ENCODE results near the gene SLC35B3.
"Not testable (repeated sequence)": the region's sequence is repeated elsewhere in the genome, so short reads cannot be mapped to it uniquely, and the experiment has no call there.

SLC35B3 gene

DNA sequence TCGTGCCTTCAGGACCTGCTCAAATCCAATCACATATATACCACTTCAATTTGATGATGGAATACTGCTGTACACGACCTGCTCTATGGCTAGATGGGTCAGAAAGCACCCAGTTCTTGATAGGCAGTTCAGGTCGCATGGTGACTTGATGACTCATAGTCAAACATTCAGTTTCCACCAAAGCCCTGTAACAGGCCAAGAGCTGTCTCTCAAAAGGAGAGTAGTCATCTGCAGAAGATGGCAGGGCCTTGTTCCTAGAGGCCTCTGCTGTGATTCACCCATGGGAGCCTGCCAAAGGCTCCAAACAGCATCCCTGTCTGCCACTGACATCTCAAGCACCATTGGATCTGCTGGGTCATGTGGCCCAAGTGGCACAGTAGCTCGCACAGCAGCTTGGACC is 29.4 kb downstream of the SLC35B3 start:
- not testable (repeated sequence) for FAIRE-seq

- FAIRE-seq, result no peak
Observed at GRCh38 chr6:8402546-8402945, 32.8 kb downstream of the SLC35B3 start.

DNA sequence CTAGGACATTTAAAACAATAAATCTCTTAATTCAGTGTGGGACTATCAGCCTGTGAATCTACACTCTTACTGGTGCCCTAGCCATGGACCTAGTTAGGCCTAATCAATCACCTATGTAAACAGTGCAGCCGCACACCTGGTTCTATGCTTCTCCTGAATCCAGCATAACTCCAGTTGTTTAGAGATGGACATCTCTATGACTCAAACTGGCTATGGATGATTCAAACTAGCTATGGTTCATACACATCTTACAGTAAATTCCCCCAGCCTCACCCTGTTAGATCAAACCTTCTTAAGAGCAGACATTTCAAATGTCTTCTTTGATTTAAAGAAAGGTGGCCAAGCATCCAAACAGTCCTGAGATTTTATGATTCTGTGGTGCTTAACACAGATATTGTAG is 34.7 kb downstream of the SLC35B3 start:
- FAIRE-seq, result no peak

GRCh38 chr6:8392569-8392968 is 42.8 kb downstream of the SLC35B3 start:
- FAIRE-seq, result no peak

DNA sequence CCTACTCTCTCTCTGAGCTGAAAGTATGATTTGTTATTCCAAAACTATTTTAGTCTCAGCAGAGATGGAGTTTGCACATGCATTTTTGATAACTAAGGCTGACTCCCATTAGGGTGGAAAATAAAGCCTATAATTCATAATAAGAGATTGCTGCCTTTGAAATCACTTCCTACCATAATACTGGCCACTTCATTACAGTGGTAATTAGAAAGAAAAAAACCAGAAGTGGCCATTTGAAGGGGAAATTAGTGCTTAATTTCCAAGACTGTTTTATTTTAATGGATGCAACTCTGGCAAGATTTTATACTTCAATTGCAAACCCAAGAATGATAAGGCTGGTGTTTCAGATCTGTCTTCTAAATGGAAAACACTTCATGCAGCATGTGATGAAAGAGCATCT is 43.4 kb downstream of the SLC35B3 start:
- FAIRE-seq, result no peak

DNA sequence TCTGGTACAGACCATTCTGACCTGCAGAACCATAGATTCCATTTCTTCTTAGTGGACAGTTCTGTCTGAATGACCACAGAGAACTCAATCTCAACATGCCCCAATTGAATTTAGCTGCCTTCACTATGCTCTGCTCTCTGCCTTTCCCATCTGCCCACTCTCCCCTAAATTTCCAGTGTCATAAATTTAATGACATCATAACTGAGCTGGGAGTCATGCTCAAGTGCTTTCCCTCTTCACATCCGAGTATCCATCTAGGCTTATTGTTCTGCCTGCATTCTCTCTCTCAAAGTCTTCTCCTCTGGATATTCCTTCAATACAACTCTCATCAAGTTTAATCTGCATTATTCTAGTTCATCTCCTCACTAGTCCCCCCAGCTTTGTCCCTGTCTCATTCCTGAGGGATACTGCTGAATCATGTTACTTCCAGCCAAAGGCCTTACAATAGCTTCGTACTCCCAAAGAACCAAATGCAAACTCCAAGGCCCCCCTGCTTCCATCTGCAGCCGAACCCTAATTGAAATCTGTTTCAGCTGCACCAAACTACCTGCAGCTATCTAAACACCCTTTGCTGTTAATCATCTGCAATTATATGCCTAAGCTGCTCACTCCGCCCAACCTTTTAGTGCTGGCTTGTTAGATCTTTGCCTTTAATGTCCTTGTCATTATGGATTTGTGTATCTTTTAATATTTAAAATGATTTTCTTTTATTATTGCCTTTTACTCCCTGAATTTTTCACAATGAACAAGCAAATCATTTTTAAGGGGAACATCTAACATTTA is 46.1 kb downstream of the SLC35B3 start:
- FAIRE-seq, result no peak

GRCh38 chr6:8387942-8388437 is 47.4 kb downstream of the SLC35B3 start:
- FAIRE-seq, result no peak

DNA sequence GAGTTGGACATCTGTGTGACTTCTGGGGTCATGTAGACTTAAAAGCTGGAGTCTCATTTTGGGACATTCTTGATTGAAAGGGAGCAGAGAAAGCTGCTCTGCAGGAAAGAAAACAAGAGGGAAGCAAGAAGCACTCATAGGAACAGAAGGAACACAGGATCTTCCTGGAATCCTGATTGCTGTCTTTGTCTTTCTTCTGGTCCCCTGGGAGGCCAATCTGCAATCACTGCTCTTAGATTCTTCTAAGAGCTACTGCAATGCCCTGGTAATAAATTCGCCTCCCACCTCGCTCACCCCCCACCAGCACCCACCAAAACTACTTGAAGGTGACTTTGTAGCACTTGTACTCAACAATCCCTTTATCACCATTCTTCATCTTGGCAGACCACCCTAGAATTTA is 51.8 kb downstream of the SLC35B3 start:
- no peak for FAIRE-seq

GRCh38 chr6:8382434-8382833 is 52.9 kb downstream of the SLC35B3 start:
- no peak for FAIRE-seq

DNA sequence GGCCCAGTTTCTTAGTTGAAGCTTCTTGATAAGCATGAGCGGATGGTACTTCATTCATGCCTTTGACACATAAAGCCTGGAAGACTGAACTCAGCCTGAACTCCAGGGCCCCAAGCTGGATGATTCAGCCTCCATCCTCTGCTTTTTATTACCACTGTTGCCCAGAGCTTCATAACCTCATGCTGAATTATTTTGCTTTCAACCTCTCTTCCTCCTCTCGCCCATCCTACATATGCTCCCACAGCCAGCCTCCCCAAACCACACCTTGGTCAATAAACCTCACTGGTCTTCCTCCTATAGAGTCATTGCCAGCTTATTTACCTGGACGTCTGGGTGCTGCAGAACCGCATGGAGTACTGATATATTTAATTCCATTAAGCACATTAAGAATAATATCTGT is 59.4 kb downstream of the SLC35B3 start:
- no peak for FAIRE-seq
